CD4-positive, alpha-beta memory T cell (primary cell): ENCODE results near the gene STK32B. TPM values are rescaled to one million over a fixed set of nuclear protein-coding genes. Genes with fewer than 3 reads are reported as not detected.

Experiments used
- CTCF ChIA-PET: fragments of 350-600 bp; sonication (Branson Sonifier 250); formaldehyde crosslinking; loops from one replicate; lab custom pipeline; 2021; ENCODE audit warnings: inconsistent platforms; ENCODE audit not compliant: partially characterized antibody; lab: Charles Lee
- POLR2A ChIA-PET: fragments of 350-600 bp; sonication (Branson Sonifier 250); formaldehyde crosslinking; loops from one replicate; lab custom pipeline; 2021; ENCODE audit not compliant: partially characterized antibody; lab: Charles Lee
- DNase-seq, 5 donors: peaks; one replicate each; pipeline versions ENCODE4 v3.0.0 to v3.0.0-alpha.2; 2020 to 2022; ENCODE audit warnings: mixed read lengths in 1 of 5
- H3K27ac ChIP-seq: one replicate; pipeline ENCODE4 v1.7.0; 2013; ENCODE audit warnings: low read depth, low read length
- H3K27me3 ChIP-seq: 2 replicates; pipeline ENCODE4 v1.7.0; 2013; ENCODE audit warnings: mild to moderate bottlenecking, low read length, moderate library complexity; ENCODE audit not compliant: insufficient read depth
- H3K36me3 ChIP-seq: 2 replicates; pipeline ENCODE4 v1.7.0; 2013; ENCODE audit warnings: mild to moderate bottlenecking, low read length, moderate library complexity; ENCODE audit not compliant: insufficient read depth
- H3K4me1 ChIP-seq: 2 replicates; pipeline ENCODE4 v1.7.0; 2013; ENCODE audit warnings: mild to moderate bottlenecking, low read length, moderate library complexity; ENCODE audit not compliant: insufficient read depth
- H3K4me3 ChIP-seq, 2 donors: one replicate each; pipeline ENCODE4 v1.7.0; 2013; ENCODE audit warnings: low read length in 2 of 2, mild to moderate bottlenecking in 1 of 2
- H3K9me3 ChIP-seq, 2 donors: one replicate each; pipeline ENCODE4 v1.7.0; 2013; ENCODE audit warnings: low read length in 2 of 2, control low read depth in 1 of 2; ENCODE audit not compliant: control insufficient read depth in 1 of 2
- H3K27ac Mint-ChIP-seq, 7 donors: one replicate each; pipeline ENCODE4 v1.8.0; 2020 to 2021; ENCODE audit warnings: mixed read lengths in 7 of 7, mild to moderate bottlenecking in 6 of 7, inconsistent platforms in 3 of 7, moderate library complexity in 3 of 7
- H3K27me3 Mint-ChIP-seq, 2 donors: one replicate each; pipeline ENCODE4 v1.8.0; 2020 to 2021; ENCODE audit warnings: mixed read lengths in 2 of 2
- H3K36me3 Mint-ChIP-seq, 2 donors: one replicate each; pipeline ENCODE4 v1.8.0; 2020 to 2021; ENCODE audit warnings: mixed read lengths in 2 of 2, inconsistent platforms in 1 of 2, mild to moderate bottlenecking in 1 of 2
- H3K4me1 Mint-ChIP-seq, 4 donors: one replicate each; pipeline ENCODE4 v1.8.0; 2020 to 2021; ENCODE audit warnings: mixed read lengths in 4 of 4, mild to moderate bottlenecking in 1 of 4
- H3K4me3 Mint-ChIP-seq, 8 donors: one replicate each; pipeline ENCODE4 v1.8.0; 2020 to 2021; ENCODE audit warnings: mixed read lengths in 8 of 8, mild to moderate bottlenecking in 7 of 8, moderate library complexity in 6 of 8, inconsistent platforms in 3 of 8
- H3K9me3 Mint-ChIP-seq, 8 donors: one replicate each; pipeline ENCODE4 v1.8.0; 2020 to 2021; ENCODE audit warnings: mixed read lengths in 8 of 8, mild to moderate bottlenecking in 5 of 8, inconsistent platforms in 3 of 8, moderate library complexity in 1 of 8
- intact Hi-C: fragments of 100-400 bp; cut with micrococcal nuclease; formaldehyde crosslinking; loops from one replicate; pipeline ENCODE4 v1.15.1; 2023
- polyA plus RNA-seq, 2 donors: library from polyadenylated mRNA; unstranded; fragments of 300-500 nt; fragmentation: Illumina TruSeq; gene quantifications; one replicate each; pipeline ENCODE4 v1.2.3, GENCODE V29; 2021
- total RNA-seq, 2 experiments: library from RNA; stranded (reverse); gene quantifications; one replicate each; pipeline ENCODE4 v1.2.3, GENCODE V29; 2021

STK32B gene
- total and polyA plus RNA-seq, 4 experiments from 2014 or later: not detected

DNA sequence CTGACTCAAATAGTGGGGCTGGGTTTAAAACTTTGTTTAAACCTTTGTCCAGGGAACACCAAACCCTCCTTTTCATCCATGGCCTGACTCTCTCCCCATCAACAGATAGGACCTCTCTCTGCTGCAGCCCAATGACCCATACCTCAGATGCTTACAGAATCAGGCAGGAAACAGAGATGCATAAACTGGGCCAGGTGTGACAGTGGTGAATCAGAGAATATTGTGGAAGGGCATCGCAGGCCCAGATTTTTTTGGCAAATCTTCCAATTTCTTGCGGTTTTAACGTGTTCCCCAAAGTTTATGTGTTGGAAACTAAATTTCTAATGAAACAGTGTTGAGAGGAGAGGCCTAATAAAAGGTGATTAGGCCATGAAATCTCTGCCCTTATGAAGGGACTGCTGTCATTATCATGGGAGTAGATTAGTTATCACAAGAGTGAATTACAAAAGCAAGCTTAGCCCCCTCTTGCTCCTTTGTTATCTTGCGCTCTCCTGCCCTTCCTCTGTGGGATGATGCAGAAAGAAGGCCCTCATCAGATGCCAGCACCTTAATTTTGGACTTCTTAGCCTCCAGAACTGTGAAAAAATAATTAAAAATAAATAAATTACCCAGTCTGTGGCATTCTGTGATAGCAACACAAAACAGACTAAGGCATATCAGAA lies 82.8 kb downstream of the STK32B start:
- no peak overlapping the region for H3K27ac ChIP-seq
- no peaks in the 10 kb centered on the region for H3K4me1 ChIP-seq
- Mint-ChIP-seq H3K36me3 (no peaks in the 10 kb centered on the region), H3K27me3 (peaks cover 5 to 12% of the 10 kb centered on the region in 2 donors), H3K27ac (no peak overlapping the region), H3K4me3 (no peak overlapping the region), H3K9me3 (peaks cover 0 to 9% (median 1%) of the 10 kb centered on the region in 8 donors), H3K4me1 (no peaks in the 10 kb centered on the region)
- H3K4me3 ChIP-seq: no peak overlapping the region
- intact Hi-C loops: no loop called here
- CTCF ChIA-PET: no interaction called here
- H3K9me3 ChIP-seq: no peaks in the 10 kb centered on the region
- no peak for DNase-seq
- H3K36me3 ChIP-seq: no peaks in the 10 kb centered on the region
- H3K27me3 ChIP-seq: no peaks in the 10 kb centered on the region
- POLR2A ChIA-PET: no interaction called here

- H3K27ac Mint-ChIP-seq: no peak overlapping the region
- intact Hi-C loops: no loop called here
- no peak overlapping the region for H3K4me3 Mint-ChIP-seq
- Histone ChIP-seq H3K36me3 (no peaks in the 10 kb centered on the region), H3K4me3 (no peak overlapping the region), H3K4me1 (no peaks in the 10 kb centered on the region), H3K27me3 (no peaks in the 10 kb centered on the region), H3K27ac (no peak overlapping the region), H3K9me3 (no peaks in the 10 kb centered on the region)
- no peak for DNase-seq
- peaks cover 0 to 9% (median 1%) of the 10 kb centered on the region in 8 donors for H3K9me3 Mint-ChIP-seq
- POLR2A ChIA-PET: no interaction called here
- CTCF ChIA-PET: no interaction called here
- H3K36me3 Mint-ChIP-seq: no peaks in the 10 kb centered on the region
- no peaks in the 10 kb centered on the region for H3K4me1 Mint-ChIP-seq
- peaks cover 3 to 12% of the 10 kb centered on the region in 2 donors for H3K27me3 Mint-ChIP-seq
These were observed 83.3 kb downstream of the STK32B start for GRCh38 chr4:5134620-5135019.

GRCh38 chr4:5137226-5137625 lies 85.9 kb downstream of the STK32B start:
- H3K4me3 Mint-ChIP-seq: no peak overlapping the region
- POLR2A ChIA-PET: no interaction called here
- CTCF ChIA-PET: no interaction called here

DNA sequence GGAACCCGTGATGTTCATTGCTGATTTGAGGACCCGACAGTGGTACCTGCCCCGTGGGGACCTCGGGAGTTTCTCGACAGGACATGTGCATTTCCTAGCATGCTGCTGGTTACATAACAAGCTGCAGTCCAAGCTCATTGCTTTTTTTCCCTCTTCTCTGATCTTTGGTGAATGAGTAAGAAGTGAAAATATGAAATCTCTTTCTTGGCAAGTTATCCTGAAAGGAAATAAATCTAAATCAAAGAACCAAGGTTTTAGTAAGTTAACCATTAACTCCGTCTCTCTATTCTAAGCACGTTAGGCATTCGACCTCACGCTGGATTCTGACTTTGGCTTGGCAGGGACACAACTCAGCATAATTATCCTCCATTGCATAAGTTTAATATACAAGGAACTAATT lies 86.6 kb downstream of the STK32B start:
- no peak overlapping the region for H3K4me3 ChIP-seq
- H3K9me3 Mint-ChIP-seq: peaks cover 0 to 3% (median 0%) of the 10 kb centered on the region in 8 donors
- DNase-seq: no peak
- intact Hi-C loops: no loop called here
- H3K36me3 ChIP-seq: no peaks in the 10 kb centered on the region
- ChIA-PET CTCF (no interaction called here), POLR2A (no interaction called here)
- no peaks in the 10 kb centered on the region for H3K4me1 ChIP-seq
- H3K4me3 Mint-ChIP-seq: no peak overlapping the region
- H3K27ac Mint-ChIP-seq: no peak overlapping the region
- no peak overlapping the region for H3K27ac ChIP-seq
- H3K27me3 Mint-ChIP-seq: peaks cover 8 to 9% of the 10 kb centered on the region in 2 donors
- H3K27me3 ChIP-seq: no peaks in the 10 kb centered on the region
- no peaks in the 10 kb centered on the region for H3K9me3 ChIP-seq
- H3K36me3 Mint-ChIP-seq: no peaks in the 10 kb centered on the region
- H3K4me1 Mint-ChIP-seq: no peaks in the 10 kb centered on the region

More at GRCh38 chr4:5137226-5137625, 85.9 kb downstream of the STK32B start:
- H3K4me1 ChIP-seq: no peaks in the 10 kb centered on the region
- H3K36me3 Mint-ChIP-seq: no peaks in the 10 kb centered on the region
- no peak overlapping the region for H3K4me3 ChIP-seq
- no peaks in the 10 kb centered on the region for H3K9me3 ChIP-seq
- H3K9me3 Mint-ChIP-seq: peaks cover 0 to 3% (median 0%) of the 10 kb centered on the region in 8 donors
- H3K27ac ChIP-seq: no peak overlapping the region
- H3K27me3 Mint-ChIP-seq: peaks cover 8 to 9% of the 10 kb centered on the region in 2 donors
- H3K4me1 Mint-ChIP-seq: no peaks in the 10 kb centered on the region
- H3K27ac Mint-ChIP-seq: no peak overlapping the region
- intact Hi-C loops: no loop called here
- no peaks in the 10 kb centered on the region for H3K27me3 ChIP-seq
- no peaks in the 10 kb centered on the region for H3K36me3 ChIP-seq
- DNase-seq: no peak

- ChIA-PET POLR2A (no interaction called here), CTCF (no interaction called here)
- Mint-ChIP-seq H3K4me3 (no peak overlapping the region), H3K27me3 (peaks cover 8 to 9% of the 10 kb centered on the region in 2 donors), H3K27ac (no peak overlapping the region), H3K4me1 (no peaks in the 10 kb centered on the region), H3K9me3 (peaks cover 0 to 3% (median 0%) of the 10 kb centered on the region in 8 donors), H3K36me3 (no peaks in the 10 kb centered on the region)
- Histone ChIP-seq H3K4me1 (no peaks in the 10 kb centered on the region), H3K36me3 (no peaks in the 10 kb centered on the region), H3K27ac (no peak overlapping the region), H3K9me3 (no peaks in the 10 kb centered on the region), H3K4me3 (no peak overlapping the region), H3K27me3 (no peaks in the 10 kb centered on the region)
- intact Hi-C loops: no loop called here
- DNase-seq: no peak
These were observed 87.1 kb downstream of the STK32B start for GRCh38 chr4:5138389-5138788.

GRCh38 chr4:5139141-5139540 lies 87.9 kb downstream of the STK32B start:
- Histone ChIP-seq H3K4me1 (no peaks in the 10 kb centered on the region), H3K27ac (no peak overlapping the region), H3K27me3 (no peaks in the 10 kb centered on the region), H3K4me3 (no peak overlapping the region), H3K9me3 (no peaks in the 10 kb centered on the region), H3K36me3 (no peaks in the 10 kb centered on the region)
- Mint-ChIP-seq H3K27ac (no peak overlapping the region), H3K27me3 (peaks cover 8 to 13% of the 10 kb centered on the region in 2 donors), H3K9me3 (peaks cover 0 to 3% (median 0%) of the 10 kb centered on the region in 8 donors), H3K36me3 (no peaks in the 10 kb centered on the region), H3K4me3 (no peak overlapping the region), H3K4me1 (no peaks in the 10 kb centered on the region)
- DNase-seq: no peak
- ChIA-PET POLR2A (no interaction called here), CTCF (no interaction called here)
- intact Hi-C loops: no loop called here

- no peaks in the 10 kb centered on the region for H3K9me3 ChIP-seq
- Mint-ChIP-seq H3K36me3 (no peaks in the 10 kb centered on the region), H3K4me1 (no peaks in the 10 kb centered on the region), H3K27me3 (peaks cover 8 to 12% of the 10 kb centered on the region in 2 donors), H3K4me3 (no peak overlapping the region), H3K27ac (no peak overlapping the region), H3K9me3 (peaks cover 0 to 2% (median 0%) of the 10 kb centered on the region in 8 donors)
- no peak overlapping the region for H3K27ac ChIP-seq
- intact Hi-C loops: loop anchor here (10.0 kb wide), 1 partner anchor 657 kb away; no protein-coding TSS in a partner anchor
- CTCF ChIA-PET: no interaction called here
- H3K36me3 ChIP-seq: no peaks in the 10 kb centered on the region
- POLR2A ChIA-PET: no interaction called here
- no peaks in the 10 kb centered on the region for H3K4me1 ChIP-seq
- H3K27me3 ChIP-seq: no peaks in the 10 kb centered on the region
- H3K4me3 ChIP-seq: no peak overlapping the region
- DNase-seq: no peak
These were observed 90.5 kb downstream of the STK32B start for GRCh38 chr4:5141802-5142201.
